Type B pancreatic cell (in vitro differentiated cells): ENCODE measurements around the gene CLIP4. TPM values are rescaled to one million over a fixed set of nuclear protein-coding genes. Genes with fewer than 3 reads are reported as not detected.

Experiments used
- DNase-seq: peaks from one replicate; pipeline ENCODE4 v3.0.0; 2021; ENCODE audit warnings: mixed read lengths; ENCODE audit not compliant: unreplicated experiment; ENCODE audit errors: extremely low spot score
- H3K27ac Mint-ChIP-seq: 2 replicates; pipeline ENCODE4 v1.8.0; 2021; ENCODE audit warnings: mild to moderate bottlenecking, mixed read lengths
- H3K27me3 Mint-ChIP-seq: 2 replicates; pipeline ENCODE4 v1.8.0; 2021; ENCODE audit warnings: mixed read lengths
- H3K36me3 Mint-ChIP-seq: 2 replicates; pipeline ENCODE4 v1.8.0; 2021; ENCODE audit warnings: mixed read lengths
- H3K4me1 Mint-ChIP-seq: one replicate; pipeline ENCODE4 v1.8.0; 2021; ENCODE audit warnings: mixed read lengths; ENCODE audit not compliant: unreplicated experiment
- H3K4me3 Mint-ChIP-seq: 2 replicates; pipeline ENCODE4 v1.8.0; 2021; ENCODE audit warnings: mild to moderate bottlenecking, mixed read lengths
- H3K9me3 Mint-ChIP-seq: 2 replicates; pipeline ENCODE4 v1.8.0; 2021; ENCODE audit warnings: mixed read lengths
- CTCF ChIP-seq: fragments of 200-600 bp; sonication (generic); conservative IDR thresholded peaks from 2 replicates; pipeline ENCODE4 v1.5.0; 2021; ENCODE audit warnings: antibody characterized with exemption, mild to moderate bottlenecking
- total RNA-seq: library from RNA; stranded (reverse); gene quantifications from 2 replicates; pipeline ENCODE4 v1.2.1, GENCODE V29; 2021; ENCODE audit warnings: low replicate concordance

Gene CLIP4
- total RNA-seq, 1 donor from 2014 or later, result 12.1 TPM

- Mint-ChIP-seq H3K27ac (no peak overlapping the region), H3K36me3 (peaks cover 3% of the 10 kb centered on the region), H3K27me3 (no peaks in the 10 kb centered on the region), H3K4me3 (no peak overlapping the region), H3K9me3 (no peaks in the 10 kb centered on the region), H3K4me1 (peaks cover 6% of the 10 kb centered on the region)
- TF ChIP-seq CTCF, result no peak
- no peak for DNase-seq
These were observed 103.4 kb downstream of the CLIP4 start for GRCh38 chr2:29218550-29219125.

DNA sequence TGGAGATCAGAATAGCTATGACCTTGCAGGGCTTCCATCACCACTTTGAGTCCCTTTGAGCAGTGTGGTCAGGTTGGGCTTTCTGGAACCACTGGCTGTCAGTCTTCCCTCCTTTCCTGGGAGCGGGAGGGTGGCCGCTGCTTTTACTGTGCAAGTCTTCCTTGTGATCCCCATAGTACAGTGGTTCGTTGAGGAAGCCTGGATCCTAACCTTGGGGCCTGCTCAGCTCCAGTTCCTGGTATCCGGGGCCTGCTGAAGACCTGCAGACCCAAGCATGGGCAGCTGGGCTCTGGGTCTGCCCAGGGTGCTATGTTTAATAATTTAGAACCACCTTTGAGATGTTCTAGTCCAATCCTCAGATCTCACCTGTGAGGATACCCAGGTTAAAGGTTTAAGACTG lies 104.2 kb downstream of the CLIP4 start:
- Mint-ChIP-seq H3K27me3 (no peaks in the 10 kb centered on the region), H3K4me1 (no peaks in the 10 kb centered on the region), H3K9me3 (no peaks in the 10 kb centered on the region), H3K27ac (no peak overlapping the region), H3K4me3 (no peak overlapping the region), H3K36me3 (peaks cover 3% of the 10 kb centered on the region)
- no peak for TF ChIP-seq CTCF
- no peak for DNase-seq

DNA sequence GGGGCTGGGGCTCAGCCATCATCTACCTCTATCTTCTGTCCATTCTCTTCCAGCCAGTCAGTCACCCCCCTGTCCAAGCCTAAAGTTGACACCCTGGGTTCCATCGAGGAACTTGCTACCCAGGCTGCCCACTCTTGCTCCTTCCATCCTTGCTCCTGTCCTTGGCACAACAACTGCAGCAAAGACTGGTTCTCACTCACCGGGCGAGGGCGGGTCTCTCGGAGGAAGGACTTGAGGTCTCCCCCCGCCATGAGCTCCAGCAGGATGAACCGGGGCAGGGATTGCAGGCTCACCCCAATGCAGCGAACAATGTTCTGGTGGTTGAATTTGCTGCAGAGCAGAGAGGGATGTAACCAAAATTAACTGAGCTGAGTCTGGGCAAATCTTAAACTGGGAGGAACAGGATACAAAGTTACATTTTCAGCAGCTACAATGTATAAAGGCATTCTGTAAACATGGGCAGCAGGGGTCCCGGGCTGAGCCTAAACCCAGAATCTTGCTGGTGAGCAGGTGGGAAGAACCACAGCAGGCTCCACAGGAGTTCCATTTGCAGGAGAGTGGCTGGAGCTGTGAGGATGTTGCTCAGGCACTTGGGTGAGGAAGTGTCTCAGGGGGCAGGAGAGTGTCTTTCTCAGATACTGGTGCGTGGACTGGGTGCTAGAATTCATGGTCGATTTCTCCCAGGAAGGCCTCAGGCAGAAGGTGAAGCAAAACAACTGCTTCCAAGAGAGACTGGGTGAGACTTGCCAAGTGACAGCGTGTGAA lies 105.5 kb downstream of the CLIP4 start:
- H3K9me3 Mint-ChIP-seq, result no peaks in the 10 kb centered on the region
- H3K27ac Mint-ChIP-seq, result peak overlapping the region; percentile 30
- H3K27me3 Mint-ChIP-seq, result peaks cover 2% of the 10 kb centered on the region
- peaks cover 3% of the 10 kb centered on the region for H3K4me1 Mint-ChIP-seq
- peaks cover 3% of the 10 kb centered on the region for H3K36me3 Mint-ChIP-seq
- no peak for TF ChIP-seq CTCF
- DNase-seq, result no peak
- H3K4me3 Mint-ChIP-seq, result no peak overlapping the region

DNA sequence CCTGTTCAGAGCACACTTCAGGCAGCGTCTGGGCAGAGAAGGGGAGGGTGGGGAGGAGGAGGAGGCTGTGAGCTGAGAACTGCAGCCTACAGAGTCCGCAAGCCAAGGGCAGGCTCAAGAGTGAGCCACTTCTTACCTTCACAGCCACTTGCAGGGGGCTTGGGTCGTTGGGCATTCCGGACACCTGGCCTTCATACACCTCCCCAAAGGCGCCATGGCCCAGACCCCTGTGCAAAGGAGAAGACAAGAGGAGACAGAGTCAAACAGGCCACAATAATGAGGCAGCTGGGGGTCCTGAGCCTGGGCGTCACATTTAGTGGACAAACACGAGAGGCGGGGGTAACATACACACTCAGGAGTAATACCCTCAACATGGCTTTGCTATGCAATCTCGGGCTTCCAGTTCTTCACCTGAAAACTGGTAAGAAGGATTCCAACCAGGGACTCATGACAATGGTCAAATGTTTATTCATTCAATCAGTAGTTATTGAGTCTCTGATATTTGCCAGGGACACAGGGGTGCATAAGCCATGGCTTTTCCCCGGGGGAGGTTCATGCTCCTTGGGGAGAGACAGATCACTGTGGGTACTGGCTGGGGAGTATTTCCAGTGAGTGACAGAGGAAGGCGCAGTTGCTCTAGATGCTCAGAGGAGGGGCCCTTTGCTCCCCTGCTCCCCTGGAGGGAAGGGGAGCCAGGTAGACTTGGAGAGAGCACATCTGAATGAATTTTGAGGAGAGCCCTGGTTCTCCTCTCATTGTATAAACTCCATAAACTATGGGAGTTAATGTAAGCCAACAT lies 107.4 kb downstream of the CLIP4 start:
- no peak for DNase-seq
- H3K27ac Mint-ChIP-seq, result no peak overlapping the region
- no peaks in the 10 kb centered on the region for H3K9me3 Mint-ChIP-seq
- H3K4me1 Mint-ChIP-seq, result peaks cover 5% of the 10 kb centered on the region
- TF ChIP-seq CTCF, result no peak
- peaks cover 4% of the 10 kb centered on the region for H3K27me3 Mint-ChIP-seq
- H3K4me3 Mint-ChIP-seq, result no peak overlapping the region
- H3K36me3 Mint-ChIP-seq, result peaks cover 3% of the 10 kb centered on the region

- no peak overlapping the region for H3K27ac Mint-ChIP-seq
- H3K27me3 Mint-ChIP-seq, result peaks cover 4% of the 10 kb centered on the region
- H3K4me3 Mint-ChIP-seq, result no peak overlapping the region
- no peak for DNase-seq
- no peaks in the 10 kb centered on the region for H3K9me3 Mint-ChIP-seq
- no peak for TF ChIP-seq CTCF
- peaks cover 5% of the 10 kb centered on the region for H3K4me1 Mint-ChIP-seq
- peaks cover 3% of the 10 kb centered on the region for H3K36me3 Mint-ChIP-seq
These were observed 108.0 kb downstream of the CLIP4 start for GRCh38 chr2:29223257-29223656.
